WTC11 (cell line): Measurements from ENCODE around the gene TNPO1. TPM values are rescaled to one million over a fixed set of nuclear protein-coding genes. Genes with fewer than 3 reads are reported as not detected.

Experiments
- ATAC-seq: fragments of 200-7000 bp; cut with Tn5 transposase; 2 replicates; pipeline ENCODE4 v1.10.0; 2021; ENCODE audit warnings: mild to moderate bottlenecking, moderate library complexity
- CTCF ChIA-PET: fragments of 300-600 bp; sonication (Branson Sonifier 250); formaldehyde crosslinking; loops from one replicate; lab custom pipeline; 2021; ENCODE audit warnings: antibody characterized with exemption; lab: Charles Lee
- POLR2A ChIA-PET: fragments of 350-600 bp; sonication (Branson Sonifier 250); formaldehyde crosslinking; loops from one replicate; lab custom pipeline; 2021; ENCODE audit warnings: antibody characterized with exemption; lab: Charles Lee
- DNase-seq: peaks from one replicate; pipeline ENCODE4 v3.0.0; 2021; ENCODE audit warnings: low spot score
- H3K27ac Mint-ChIP-seq: 2 replicates; pipeline ENCODE4 v1.8.0; 2021; ENCODE audit warnings: mixed read lengths
- H3K27me3 Mint-ChIP-seq: 2 replicates; pipeline ENCODE4 v1.8.0; 2021; ENCODE audit warnings: low read depth, mild to moderate bottlenecking, moderate library complexity, mixed read lengths
- H3K36me3 Mint-ChIP-seq: 2 replicates; pipeline ENCODE4 v1.8.0; 2021; ENCODE audit warnings: mixed read lengths
- H3K4me1 Mint-ChIP-seq: 2 replicates; pipeline ENCODE4 v1.8.0; 2022; ENCODE audit warnings: mixed read lengths
- H3K4me3 Mint-ChIP-seq: 2 replicates; pipeline ENCODE4 v1.8.0; 2021; ENCODE audit warnings: mild to moderate bottlenecking, moderate library complexity, mixed read lengths
- H3K9me3 Mint-ChIP-seq: 2 replicates; pipeline ENCODE4 v1.8.0; 2021; ENCODE audit warnings: mixed read lengths
- AFF4 ChIP-seq: sonication (generic); formaldehyde crosslinking; IDR thresholded peaks from 2 replicates; pipeline ENCODE4 v1.8.1; 2023; ENCODE audit warnings: mild to moderate bottlenecking, missing genetic modification reagents, borderline replicate concordance
- AR ChIP-seq: fragments of 250-450 bp; sonication (Bioruptor Pico); IDR thresholded peaks from 2 replicates; pipeline ENCODE4 v1.9.0; 2021; ENCODE audit warnings: mild to moderate bottlenecking
- CDX4 ChIP-seq: fragments of 250-450 bp; sonication (Bioruptor Pico); IDR thresholded peaks from 2 replicates; pipeline ENCODE4 v1.9.0; 2021; ENCODE audit warnings: moderate library complexity, mild to moderate bottlenecking, inconsistent platforms, borderline replicate concordance
- CREB1 ChIP-seq: sonication (generic); formaldehyde crosslinking; IDR thresholded peaks from 2 replicates; pipeline ENCODE4 v1.8.0; 2023; ENCODE audit warnings: mild to moderate bottlenecking, missing genetic modification reagents
- ELF4 ChIP-seq: sonication (generic); formaldehyde crosslinking; IDR thresholded peaks from 2 replicates; pipeline ENCODE4 v1.8.1; 2022; ENCODE audit warnings: low read depth, mild to moderate bottlenecking, moderate library complexity, missing genetic modification reagents
- EMX1 ChIP-seq: fragments of 250-450 bp; sonication (Bioruptor Pico); IDR thresholded peaks from 2 replicates; pipeline ENCODE4 v1.8.0; 2021; ENCODE audit warnings: mild to moderate bottlenecking
- GABPB1 ChIP-seq: sonication (generic); formaldehyde crosslinking; IDR thresholded peaks from 2 replicates; pipeline ENCODE4 v1.8.1; 2023; ENCODE audit warnings: mild to moderate bottlenecking, missing genetic modification reagents
- GTF2I ChIP-seq: fragments of 250-450 bp; sonication (Bioruptor Pico); conservative IDR thresholded peaks from 2 replicates; pipeline ENCODE4 v1.4.0; 2021; ENCODE audit warnings: mild to moderate bottlenecking
- IRF1 ChIP-seq: sonication (generic); formaldehyde crosslinking; IDR thresholded peaks from 2 replicates; pipeline ENCODE4 v1.8.0; 2023; ENCODE audit warnings: missing genetic modification reagents
- TEAD4 ChIP-seq: sonication (generic); formaldehyde crosslinking; IDR thresholded peaks from 2 replicates; pipeline ENCODE4 v1.8.0; 2022; ENCODE audit warnings: mild to moderate bottlenecking, missing genetic modification reagents
- ZBTB21 ChIP-seq: sonication (generic); formaldehyde crosslinking; IDR thresholded peaks from 2 replicates; pipeline ENCODE4 v1.8.1; 2023; ENCODE audit warnings: mild to moderate bottlenecking, missing genetic modification reagents, borderline replicate concordance
- ZMAT4 ChIP-seq: fragments of 250-450 bp; sonication (Bioruptor Pico); IDR thresholded peaks from 2 replicates; pipeline ENCODE4 v1.9.0; 2021; ENCODE audit warnings: mild to moderate bottlenecking
- ZNF219 ChIP-seq: sonication (generic); formaldehyde crosslinking; IDR thresholded peaks from 2 replicates; pipeline ENCODE4 v1.8.0; 2023; ENCODE audit warnings: missing genetic modification reagents, mild to moderate bottlenecking, borderline replicate concordance
- ZNF232 ChIP-seq: sonication (generic); formaldehyde crosslinking; IDR thresholded peaks from 2 replicates; pipeline ENCODE4 v1.8.0; 2022; ENCODE audit warnings: mild to moderate bottlenecking, missing genetic modification reagents
- ZNF425 ChIP-seq: fragments of 250-450 bp; sonication (Bioruptor Pico); conservative IDR thresholded peaks from 2 replicates; pipeline ENCODE4 v1.9.0; 2021; ENCODE audit warnings: mild to moderate bottlenecking
- ZNF671 ChIP-seq: fragments of 250-450 bp; sonication (Bioruptor Pico); IDR thresholded peaks from 2 replicates; pipeline ENCODE4 v1.8.0; 2021; ENCODE audit warnings: mild to moderate bottlenecking
- total RNA-seq: library from RNA; stranded (reverse); gene quantifications from 3 replicates; pipeline ENCODE4 v1.2.3, GENCODE V29; 2021

Gene TNPO1
- total RNA-seq, 1 experiment from 2014 or later, result 150 TPM

- TF ChIP-seq ZBTB21 (CRISPR knock-in tag) (no peak), AR (0 out of 2 replicates have a peak, but pooled peaks have one; percentile 27), EMX1 (CRISPR knock-in tag) (peak; percentile 31; the same call in 1 of the 2 replicates), ZNF671 (peak; percentile 79), ZNF425 (peak; percentile 61; the same call in 1 of the 2 replicates)
- no peaks in the 10 kb centered on the region for H3K36me3 Mint-ChIP-seq
- CTCF ChIA-PET, result interaction anchor here (1.5 kb wide), 1 partner anchor 299 kb away, joined by 3 read pairs; no protein-coding TSS in a partner anchor
- no peak overlapping the region for H3K4me3 Mint-ChIP-seq
- H3K27ac Mint-ChIP-seq, result peak overlapping the region; percentile 0; the same call in 1 of the 2 replicates
- POLR2A ChIA-PET, result no interaction called here
- H3K9me3 Mint-ChIP-seq, result no peaks in the 10 kb centered on the region
- peaks cover 7% of the 10 kb centered on the region for H3K4me1 Mint-ChIP-seq
- DNase-seq (no peak), ATAC-seq (no peak; the same call in 1 of the 2 replicates)
- H3K27me3 Mint-ChIP-seq, result no peaks in the 10 kb centered on the region
These were observed 100.9 kb downstream of the TNPO1 start for GRCh38 chr5:72917371-72917776.

GRCh38 chr5:72920690-72921502, 104.4 kb downstream of the TNPO1 start:
- Mint-ChIP-seq H3K4me1 (peaks cover 7% of the 10 kb centered on the region), H3K4me3 (no peak overlapping the region), H3K36me3 (peaks cover 9% of the 10 kb centered on the region), H3K27me3 (no peaks in the 10 kb centered on the region), H3K9me3 (peaks cover 7% of the 10 kb centered on the region), H3K27ac (no peak overlapping the region)
- ChIA-PET CTCF (interaction anchor here (0.8 to 1.9 kb wide), 4 partner anchors 250 to 297 kb away, joined by 4 to 12 read pairs (median 6); no protein-coding TSS in a partner anchor), POLR2A (no interaction called here)
- peak; percentile 62 for ATAC-seq
- no peak for DNase-seq
- TF ChIP-seq CDX4, result no peak
- TF ChIP-seq ZNF425, result no peak
- TF ChIP-seq TEAD4, result no peak
- TF ChIP-seq ZMAT4 (CRISPR knock-in tag), result no peak
- no peak for TF ChIP-seq CREB1 (CRISPR knock-in tag)
- TF ChIP-seq ZNF219 (CRISPR knock-in tag), result no peak
- TF ChIP-seq AFF4 (CRISPR knock-in tag), result no peak
- TF ChIP-seq GABPB1, result no peak
- no peak for TF ChIP-seq ZNF232 (CRISPR knock-in tag)
- TF ChIP-seq IRF1 (CRISPR knock-in tag), result no peak
- TF ChIP-seq GTF2I (CRISPR knock-in tag), result no peak
- TF ChIP-seq ELF4 (CRISPR knock-in tag), result no peak
